ENCODE data around the gene SHOC2.

Gene SHOC2

GRCh38 chr10:110900983-110901382 lies 18.4 kb upstream of the SHOC2 start:
- CTCF ChIA-PET = interaction anchor here (1.3 to 2.0 kb wide), 3 partner anchors 9 to 156 kb away, joined by 3 to 6 read pairs (median 3); no protein-coding TSS in a partner anchor
- no peak for DNase-seq
- H3K27me3 ChIP-seq (replicated peaks in 2 of 5; ENCODE audit: control insufficient read depth in 4 of 5, insufficient read depth in 5 of 5, low read length in 4 of 5) = no peaks in the 10 kb centered on the region
- POLR2A ChIA-PET = interaction anchor here (0.6 to 1.0 kb wide), 2 partner anchors 18 to 300 kb away, joined by 3 read pairs; partner anchors contain the start of gene SHOC2
- no peak overlapping the region for H3K27ac ChIP-seq (ENCODE audit: insufficient read depth in 1 of 2, low read depth in 1 of 2, low read length in 2 of 2, poor library complexity in 1 of 2, severe bottlenecking in 2 of 2)
- H3K9me3 ChIP-seq (ENCODE audit: control extremely low read depth in 1 of 5, control insufficient read depth in 4 of 5, insufficient read depth in 2 of 5, low read depth in 1 of 5, low read length in 4 of 5) = no peaks in the 10 kb centered on the region
- no peak overlapping the region for H3K4me3 ChIP-seq (ENCODE audit: control insufficient read depth in 1 of 7, extremely low read depth in 1 of 7, insufficient read depth in 4 of 7, low read depth in 2 of 7, low read length in 6 of 7)
- no peaks in the 10 kb centered on the region for H3K4me1 ChIP-seq (ENCODE audit: control extremely low read depth in 1 of 4, control insufficient read depth in 4 of 4, insufficient read depth in 4 of 4, low read length in 3 of 4)
- peaks cover 18 to 52% (median 28%) of the 10 kb centered on the region in 4 experiments for H3K36me3 ChIP-seq (ENCODE audit: control insufficient read depth in 4 of 4, insufficient read depth in 4 of 4, low read length in 3 of 4)
- 100% methylated on average over 2 of the region's 2 CpGs for WGBS (ENCODE audit: insufficient coverage)

GRCh38 chr10:110901954-110902819 lies 17.2 kb upstream of the SHOC2 start:
- H3K4me3 ChIP-seq (ENCODE audit: control insufficient read depth in 1 of 7, extremely low read depth in 1 of 7, insufficient read depth in 4 of 7, low read depth in 2 of 7, low read length in 6 of 7) = no peak overlapping the region
- peaks cover 11 to 44% (median 21%) of the 10 kb centered on the region in 4 experiments for H3K36me3 ChIP-seq (ENCODE audit: control insufficient read depth in 4 of 4, insufficient read depth in 4 of 4, low read length in 3 of 4)
- CTCF ChIA-PET = interaction anchor here (1.3 to 2.0 kb wide), 4 partner anchors 11 to 294 kb away, joined by 3 to 7 read pairs (median 4); no protein-coding TSS in a partner anchor
- H3K27me3 ChIP-seq (replicated peaks in 2 of 5; ENCODE audit: control insufficient read depth in 4 of 5, insufficient read depth in 5 of 5, low read length in 4 of 5) = no peaks in the 10 kb centered on the region
- POLR2A ChIA-PET = interaction anchor here (0.7 to 1.1 kb wide), 3 partner anchors 11 to 212 kb away, joined by 3 read pairs; partner anchors contain the start of gene SHOC2
- WGBS (ENCODE audit: insufficient coverage) = 90% methylated on average over 5 of the region's 7 CpGs
- no peak overlapping the region for H3K27ac ChIP-seq (ENCODE audit: insufficient read depth in 1 of 2, low read depth in 1 of 2, low read length in 2 of 2, poor library complexity in 1 of 2, severe bottlenecking in 2 of 2)
- peak in 1 of 3 donors; percentile 13 for DNase-seq
- no peaks in the 10 kb centered on the region for H3K4me1 ChIP-seq (ENCODE audit: control extremely low read depth in 1 of 4, control insufficient read depth in 4 of 4, insufficient read depth in 4 of 4, low read length in 3 of 4)
- no peaks in the 10 kb centered on the region for H3K9me3 ChIP-seq (ENCODE audit: control extremely low read depth in 1 of 5, control insufficient read depth in 4 of 5, insufficient read depth in 2 of 5, low read depth in 1 of 5, low read length in 4 of 5)

GRCh38 chr10:110903280-110904278 lies 15.8 kb upstream of the SHOC2 start:
- Histone ChIP-seq H3K4me3 (ENCODE audit: control insufficient read depth in 1 of 7, extremely low read depth in 1 of 7, insufficient read depth in 4 of 7, low read depth in 2 of 7, low read length in 6 of 7) (no peak overlapping the region), H3K4me1 (ENCODE audit: control extremely low read depth in 1 of 4, control insufficient read depth in 4 of 4, insufficient read depth in 4 of 4, low read length in 3 of 4) (no peaks in the 10 kb centered on the region), H3K36me3 (ENCODE audit: control insufficient read depth in 4 of 4, insufficient read depth in 4 of 4, low read length in 3 of 4) (peaks cover 7 to 31% (median 19%) of the 10 kb centered on the region in 4 experiments), H3K9me3 (ENCODE audit: control extremely low read depth in 1 of 5, control insufficient read depth in 4 of 5, insufficient read depth in 2 of 5, low read depth in 1 of 5, low read length in 4 of 5) (no peaks in the 10 kb centered on the region), H3K27me3 (replicated peaks in 2 of 5; ENCODE audit: control insufficient read depth in 4 of 5, insufficient read depth in 5 of 5, low read length in 4 of 5) (no peaks in the 10 kb centered on the region), H3K27ac (ENCODE audit: insufficient read depth in 1 of 2, low read depth in 1 of 2, low read length in 2 of 2, poor library complexity in 1 of 2, severe bottlenecking in 2 of 2) (no peak overlapping the region)
- POLR2A ChIA-PET = no interaction called here
- WGBS (ENCODE audit: insufficient coverage) = 92% methylated on average over 2 of the region's 3 CpGs
- CTCF ChIA-PET = interaction anchor here (0.9 to 2.0 kb wide), 6 partner anchors 8 to 296 kb away, joined by 3 to 7 read pairs (median 3); no protein-coding TSS in a partner anchor
- DNase-seq = no peak

- ChIA-PET CTCF (interaction anchor here (0.9 to 1.3 kb wide), 5 partner anchors 9 to 299 kb away, joined by 3 to 7 read pairs (median 3); no protein-coding TSS in a partner anchor), POLR2A (interaction anchor here (0.6 to 1.0 kb wide), 2 partner anchors 9 to 75 kb away, joined by 3 to 4 read pairs; partner anchors contain the start of genes BBIP1 and SHOC2)
- no peaks in the 10 kb centered on the region for H3K27me3 ChIP-seq (replicated peaks in 2 of 5; ENCODE audit: control insufficient read depth in 4 of 5, insufficient read depth in 5 of 5, low read length in 4 of 5)
- H3K9me3 ChIP-seq (ENCODE audit: control extremely low read depth in 1 of 5, control insufficient read depth in 4 of 5, insufficient read depth in 2 of 5, low read depth in 1 of 5, low read length in 4 of 5) = no peaks in the 10 kb centered on the region
- DNase-seq = no peak
- H3K27ac ChIP-seq (ENCODE audit: insufficient read depth in 1 of 2, low read depth in 1 of 2, low read length in 2 of 2, poor library complexity in 1 of 2, severe bottlenecking in 2 of 2) = no peak overlapping the region
- peaks cover 0 to 4% (median 1%) of the 10 kb centered on the region in 4 experiments for H3K36me3 ChIP-seq (ENCODE audit: control insufficient read depth in 4 of 4, insufficient read depth in 4 of 4, low read length in 3 of 4)
- H3K4me3 ChIP-seq (ENCODE audit: control insufficient read depth in 1 of 7, extremely low read depth in 1 of 7, insufficient read depth in 4 of 7, low read depth in 2 of 7, low read length in 6 of 7) = no peak overlapping the region
- no peaks in the 10 kb centered on the region for H3K4me1 ChIP-seq (ENCODE audit: control extremely low read depth in 1 of 4, control insufficient read depth in 4 of 4, insufficient read depth in 4 of 4, low read length in 3 of 4)
- 97% methylated on average over 4 of the region's 4 CpGs for WGBS (ENCODE audit: insufficient coverage)
These were observed 9.3 kb upstream of the SHOC2 start for GRCh38 chr10:110910138-110910537.

- Histone ChIP-seq H3K4me1 (ENCODE audit: control extremely low read depth in 1 of 4, control insufficient read depth in 4 of 4, insufficient read depth in 4 of 4, low read length in 3 of 4) (peaks cover 0 to 4% (median under 1%) of the 10 kb centered on the region in 4 experiments), H3K27me3 (replicated peaks in 2 of 5; ENCODE audit: control insufficient read depth in 4 of 5, insufficient read depth in 5 of 5, low read length in 4 of 5) (no peaks in the 10 kb centered on the region), H3K4me3 (ENCODE audit: control insufficient read depth in 1 of 7, extremely low read depth in 1 of 7, insufficient read depth in 4 of 7, low read depth in 2 of 7, low read length in 6 of 7) (no peak overlapping the region), H3K9me3 (ENCODE audit: control extremely low read depth in 1 of 5, control insufficient read depth in 4 of 5, insufficient read depth in 2 of 5, low read depth in 1 of 5, low read length in 4 of 5) (no peaks in the 10 kb centered on the region), H3K36me3 (ENCODE audit: control insufficient read depth in 4 of 4, insufficient read depth in 4 of 4, low read length in 3 of 4) (peaks cover 0 to 4% (median 0%) of the 10 kb centered on the region in 4 experiments), H3K27ac (ENCODE audit: insufficient read depth in 1 of 2, low read depth in 1 of 2, low read length in 2 of 2, poor library complexity in 1 of 2, severe bottlenecking in 2 of 2) (no peak overlapping the region)
- WGBS (ENCODE audit: insufficient coverage) = 100% methylated on average over 2 of the region's 3 CpGs
- no peak for DNase-seq
- CTCF ChIA-PET = interaction anchor here (0.8 to 1.4 kb wide), 3 partner anchors 17 to 316 kb away, joined by 3 to 4 read pairs (median 3); no protein-coding TSS in a partner anchor
- POLR2A ChIA-PET = interaction anchor here (0.7 to 1.4 kb wide), 2 partner anchors 10 to 156 kb away, joined by 3 to 4 read pairs; no protein-coding TSS in a partner anchor
These were observed 7.0 kb upstream of the SHOC2 start for GRCh38 chr10:110912374-110912773.

- H3K9me3 ChIP-seq (ENCODE audit: control extremely low read depth in 1 of 5, control insufficient read depth in 4 of 5, insufficient read depth in 2 of 5, low read depth in 1 of 5, low read length in 4 of 5) = no peaks in the 10 kb centered on the region
- peaks cover 7 to 13% (median 8%) of the 10 kb centered on the region in 4 experiments for H3K4me1 ChIP-seq (ENCODE audit: control extremely low read depth in 1 of 4, control insufficient read depth in 4 of 4, insufficient read depth in 4 of 4, low read length in 3 of 4)
- 100% methylated on average over 1 of the region's 2 CpGs for WGBS (ENCODE audit: insufficient coverage)
- CTCF ChIA-PET = interaction anchor here (1.1 to 1.4 kb wide), 3 partner anchors 15 to 306 kb away, joined by 3 to 4 read pairs (median 3); no protein-coding TSS in a partner anchor
- POLR2A ChIA-PET = no interaction called here
- no peak for DNase-seq
- no peak overlapping the region for H3K4me3 ChIP-seq (ENCODE audit: control insufficient read depth in 1 of 7, extremely low read depth in 1 of 7, insufficient read depth in 4 of 7, low read depth in 2 of 7, low read length in 6 of 7)
- H3K27ac ChIP-seq (ENCODE audit: insufficient read depth in 1 of 2, low read depth in 1 of 2, low read length in 2 of 2, poor library complexity in 1 of 2, severe bottlenecking in 2 of 2) = no peak overlapping the region
- H3K36me3 ChIP-seq (ENCODE audit: control insufficient read depth in 4 of 4, insufficient read depth in 4 of 4, low read length in 3 of 4) = peaks cover 0 to 4% (median 0%) of the 10 kb centered on the region in 4 experiments
- H3K27me3 ChIP-seq (replicated peaks in 2 of 5; ENCODE audit: control insufficient read depth in 4 of 5, insufficient read depth in 5 of 5, low read length in 4 of 5) = no peaks in the 10 kb centered on the region
These were observed 5.0 kb upstream of the SHOC2 start for GRCh38 chr10:110914431-110914830.

All from common myeloid progenitor, CD34-positive (primary cell).